ENCODE results near the gene C2orf69. TPM values are rescaled to one million over a fixed set of nuclear protein-coding genes. Genes with fewer than 3 reads are reported as not detected.

C2orf69 gene
- total RNA-seq, 1 experiment from 2014 or later, result 22.0 TPM

DNA sequence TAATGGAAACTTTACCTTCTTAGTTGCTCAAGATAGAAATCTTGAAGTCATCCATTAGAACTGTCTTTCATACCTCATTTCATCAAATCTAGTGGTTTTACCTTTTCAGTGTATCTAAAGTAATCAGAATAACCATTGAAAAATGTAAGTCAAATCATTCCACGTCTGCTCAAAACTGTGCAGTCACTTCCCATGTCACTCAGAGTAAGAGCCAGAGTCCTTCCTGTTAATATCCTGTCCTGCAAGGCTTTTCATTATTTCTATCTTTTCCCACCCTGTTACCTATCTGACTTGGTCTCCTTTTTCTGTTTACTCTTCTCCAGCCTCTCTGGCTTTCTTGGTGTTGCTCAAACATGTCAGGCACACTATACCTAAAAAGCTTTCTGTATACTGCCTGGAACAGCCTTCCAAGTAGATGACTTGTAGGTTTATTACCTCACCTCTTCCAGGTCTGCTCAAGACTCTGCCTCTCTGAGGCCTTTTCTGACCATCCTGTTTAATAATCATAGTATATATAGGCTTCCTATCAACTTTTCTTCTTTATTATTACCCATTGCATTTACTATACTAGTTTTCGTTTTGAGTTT, 3.4 kb downstream of the C2orf69 start:
- H3K4me3 Mint-ChIP-seq, result no peak overlapping the region; a peak in 2 of 5 replicates
- H3K56ac ChIP-seq (ENCODE audit: insufficient read length, low read depth, low read length), result no peak overlapping the region
- H3K18ac ChIP-seq (ENCODE audit: insufficient read length, low read depth, low read length), result no peak overlapping the region
- no peak overlapping the region for H2BK120ac ChIP-seq (ENCODE audit: low read depth, low read length, poor library complexity, severe bottlenecking)
- H3K14ac ChIP-seq (ENCODE audit: insufficient read depth, low read length), result no peak overlapping the region
- H3K27me3 ChIP-seq (ENCODE audit: insufficient read depth, low read length), result no peaks in the 10 kb centered on the region
- no peak overlapping the region for H3K4me2 ChIP-seq (ENCODE audit: insufficient read depth, insufficient read length, low read length)
- peaks cover 49% of the 10 kb centered on the region; the same call in 1 of the 2 replicates for H3K79me2 ChIP-seq (ENCODE audit: insufficient read depth, low read length)
- no peak overlapping the region for H3T11ph ChIP-seq (ENCODE audit: low read length)
- no peak overlapping the region for H2BK15ac ChIP-seq (ENCODE audit: low read depth, low read length)
- WGBS (ENCODE audit: extremely low coverage, insufficient read length, low lambda C conversion rate), result no CpG with 5 or more reads among the region's 2 CpGs
- no peak overlapping the region for H2BK5ac ChIP-seq (ENCODE audit: insufficient read length, low read length)
- no peak overlapping the region for H2AFZ ChIP-seq (ENCODE audit: low read length)
- H3K27ac ChIP-seq (ENCODE audit: insufficient read length, low read depth, low read length), result no peak overlapping the region
- TF ChIP-seq, protein P1, sequence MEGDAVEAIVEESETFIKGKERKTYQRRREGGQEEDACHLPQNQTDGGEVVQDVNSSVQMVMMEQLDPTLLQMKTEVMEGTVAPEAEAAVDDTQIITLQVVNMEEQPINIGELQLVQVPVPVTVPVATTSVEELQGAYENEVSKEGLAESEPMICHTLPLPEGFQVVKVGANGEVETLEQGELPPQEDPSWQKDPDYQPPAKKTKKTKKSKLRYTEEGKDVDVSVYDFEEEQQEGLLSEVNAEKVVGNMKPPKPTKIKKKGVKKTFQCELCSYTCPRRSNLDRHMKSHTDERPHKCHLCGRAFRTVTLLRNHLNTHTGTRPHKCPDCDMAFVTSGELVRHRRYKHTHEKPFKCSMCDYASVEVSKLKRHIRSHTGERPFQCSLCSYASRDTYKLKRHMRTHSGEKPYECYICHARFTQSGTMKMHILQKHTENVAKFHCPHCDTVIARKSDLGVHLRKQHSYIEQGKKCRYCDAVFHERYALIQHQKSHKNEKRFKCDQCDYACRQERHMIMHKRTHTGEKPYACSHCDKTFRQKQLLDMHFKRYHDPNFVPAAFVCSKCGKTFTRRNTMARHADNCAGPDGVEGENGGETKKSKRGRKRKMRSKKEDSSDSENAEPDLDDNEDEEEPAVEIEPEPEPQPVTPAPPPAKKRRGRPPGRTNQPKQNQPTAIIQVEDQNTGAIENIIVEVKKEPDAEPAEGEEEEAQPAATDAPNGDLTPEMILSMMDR (conservative IDR thresholded peaks at IDR 0.05), result no peak
- H3K27ac Mint-ChIP-seq, result peak overlapping the region in 1 of 3 experiments; percentile 38; a peak in 1 of 7 replicates
- H3K4me1 ChIP-seq (ENCODE audit: insufficient read depth, low read length), result no peaks in the 10 kb centered on the region; the same call in 1 of the 2 replicates
- H3K4me1 Mint-ChIP-seq, result peaks cover 20 to 33% of the 10 kb centered on the region in 2 experiments
- no peak overlapping the region for H2AK5ac ChIP-seq (ENCODE audit: insufficient read length, low read length)
- H3K79me1 ChIP-seq (ENCODE audit: insufficient read depth, low read depth, low read length, poor library complexity, severe bottlenecking), result peaks cover 10% of the 10 kb centered on the region
- H3K27me3 Mint-ChIP-seq (ENCODE audit: low read depth), result no peaks in the 10 kb centered on the region; the same call in 1 of the 2 replicates
- H2BK12ac ChIP-seq (ENCODE audit: insufficient read length, low read depth, low read length), result no peak overlapping the region
- H4K91ac ChIP-seq (ENCODE audit: insufficient read length, low read depth, low read length), result no peak overlapping the region
- H3K23ac ChIP-seq (ENCODE audit: insufficient read length, low read depth, low read length), result no peak overlapping the region
- no peaks in the 10 kb centered on the region for H4K20me1 ChIP-seq (ENCODE audit: control insufficient read depth, insufficient read depth, insufficient read length)
- peaks cover 55 to 62% (median 57%) of the 10 kb centered on the region in 3 experiments for H3K36me3 Mint-ChIP-seq (ENCODE audit: insufficient read depth in 1 of 3, low read depth in 3 of 3)
- no peak overlapping the region for H3K4ac ChIP-seq (ENCODE audit: low read depth, low read length)
- DNase-seq, result no peak
- H3K9ac ChIP-seq (ENCODE audit: extremely low read depth, insufficient read length, low read length), result no peak overlapping the region
- peaks cover 10% of the 10 kb centered on the region for H3K23me2 ChIP-seq (ENCODE audit: insufficient read length, low read depth, low read length, poor library complexity, severe bottlenecking)
- H4K5ac ChIP-seq (ENCODE audit: insufficient read length, low read depth, low read length), result no peak overlapping the region
- peaks cover 16% of the 10 kb centered on the region for H3K9me3 ChIP-seq (ENCODE audit: control insufficient read depth, low read depth, low read length)
- peaks cover 30 to 31% of the 10 kb centered on the region in 2 experiments for H3K9me3 Mint-ChIP-seq
- no peak overlapping the region for H2BK20ac ChIP-seq (ENCODE audit: low read depth, low read length, poor library complexity, severe bottlenecking)
- no peak overlapping the region for H4K8ac ChIP-seq (replicated peaks; ENCODE audit: insufficient read length, low read depth, low read length)

Measured in H9 (cell line).